ENCODE results near the gene RIPOR3. TPM values are rescaled to one million over a fixed set of nuclear protein-coding genes. Genes with fewer than 3 reads are reported as not detected.

The RIPOR3 gene
- total RNA-seq, 1 donor, result 32.6 TPM

- DNase-seq (ENCODE audit: low read depth in 2 of 3, low spot score in 2 of 3), result no peak
Observed at GRCh38 chr20:50594231-50594590, 97.1 kb downstream of the RIPOR3 start.

DNA sequence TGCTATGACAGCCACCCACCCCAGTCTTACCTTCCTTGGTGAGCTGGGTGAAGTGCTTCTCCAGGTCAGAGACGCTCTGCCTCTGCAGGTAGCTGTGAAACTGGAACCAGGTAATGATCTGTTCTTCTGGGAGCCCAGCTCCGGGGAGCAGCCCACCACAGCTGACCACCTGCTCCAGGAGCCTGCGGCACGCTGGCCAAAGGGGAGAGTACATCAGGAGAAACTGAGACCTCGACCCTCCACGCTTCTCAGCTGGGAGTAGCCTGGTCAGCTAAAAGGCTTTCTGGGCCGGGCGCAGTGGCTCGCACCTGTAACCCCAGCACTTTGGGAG is 98.4 kb downstream of the RIPOR3 start:
- DNase-seq (ENCODE audit: low read depth in 2 of 3, low spot score in 2 of 3), result no peak

DNA sequence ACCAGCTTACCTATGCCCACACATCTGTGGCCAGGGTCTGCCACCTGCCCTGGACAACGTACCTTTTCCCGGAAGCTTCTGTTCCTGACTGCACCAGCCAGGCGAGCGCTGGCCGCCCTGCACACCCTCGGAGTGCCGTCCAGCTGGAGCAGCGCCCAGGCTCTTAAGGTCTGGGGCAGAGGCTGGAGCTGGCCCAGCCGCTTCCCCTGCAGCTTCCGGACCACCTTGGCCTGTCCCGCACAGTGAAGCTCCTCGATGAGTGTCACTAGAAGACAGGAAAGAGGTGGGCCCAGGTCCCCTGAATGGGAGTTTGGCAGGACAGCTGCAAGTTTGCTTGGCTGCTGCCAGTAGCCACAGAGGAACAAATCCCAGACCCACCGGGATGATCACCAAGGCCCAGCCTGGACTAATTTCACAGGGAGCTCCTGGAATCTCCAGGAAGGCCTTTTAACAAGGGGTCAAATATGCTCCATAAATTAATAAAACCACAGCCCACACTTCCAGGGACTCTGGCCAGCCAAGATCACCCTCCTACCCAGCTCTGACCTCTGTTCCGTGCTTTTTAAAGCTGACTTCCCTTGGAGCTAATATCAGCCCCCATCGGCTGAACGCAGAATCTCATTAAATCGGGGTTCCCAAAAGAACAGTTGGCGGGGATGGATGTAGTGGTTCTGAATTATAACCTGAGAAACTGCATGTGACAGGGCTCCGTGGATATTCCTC is 98.9 kb downstream of the RIPOR3 start:
- no peak for DNase-seq (ENCODE audit: low read depth in 2 of 3, low spot score in 2 of 3)

DNA sequence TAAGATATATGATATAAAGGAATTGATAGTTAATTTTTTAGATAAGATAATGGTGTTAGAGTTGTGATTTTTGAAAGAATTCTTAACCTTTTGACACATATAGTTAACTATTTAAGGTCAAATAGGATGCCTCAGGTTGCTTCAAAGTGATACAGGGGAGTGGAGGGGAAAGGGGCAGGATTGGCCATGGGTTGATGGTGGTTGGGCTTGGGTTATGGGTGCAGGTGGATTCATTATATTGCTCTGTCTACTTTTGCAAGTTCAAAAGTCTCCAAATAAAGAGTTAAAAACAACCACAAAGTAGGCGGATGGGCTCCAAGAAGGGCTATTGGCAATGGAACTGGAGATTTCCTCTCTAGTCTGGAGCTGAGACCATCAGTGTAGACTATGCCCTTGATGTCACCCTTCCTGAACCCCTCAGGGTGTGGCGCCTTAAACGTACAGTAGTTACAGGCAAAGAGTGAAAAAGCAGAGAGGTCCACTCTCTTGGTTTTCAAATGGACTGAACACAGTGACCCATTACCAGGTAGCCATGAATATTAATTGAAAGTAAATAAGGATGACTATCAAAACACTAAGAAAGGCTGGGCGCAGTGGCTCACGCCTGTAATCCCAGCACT is 100.0 kb downstream of the RIPOR3 start:
- DNase-seq (ENCODE audit: low read depth in 2 of 3, low spot score in 2 of 3), result no peak

DNA sequence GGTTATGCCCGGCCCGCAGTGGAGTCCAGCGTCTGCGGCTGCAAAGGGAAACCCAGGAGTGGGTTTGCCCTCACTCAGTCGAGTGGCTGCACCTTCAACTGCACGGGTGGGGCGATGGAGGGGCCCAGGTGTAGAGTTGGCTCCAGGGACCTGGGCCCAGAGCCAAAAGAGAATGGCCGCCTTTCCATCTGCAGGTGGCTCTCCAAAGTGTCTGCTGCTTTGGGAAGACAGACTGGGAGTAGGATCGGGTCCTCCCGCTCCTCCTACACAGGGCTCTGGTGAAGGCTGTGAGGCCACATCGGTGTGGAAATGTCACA is 101.0 kb downstream of the RIPOR3 start:
- no peak for DNase-seq (ENCODE audit: low read depth in 2 of 3, low spot score in 2 of 3)

GRCh38 chr20:50589548-50590347 is 101.6 kb downstream of the RIPOR3 start:
- no peak for DNase-seq (ENCODE audit: low read depth in 2 of 3, low spot score in 2 of 3)

- DNase-seq (ENCODE audit: low read depth in 2 of 3, low spot score in 2 of 3), result peak; percentile 51 to 64 (median 59)
Observed at GRCh38 chr20:50588034-50588736, 103.2 kb downstream of the RIPOR3 start.

DNA sequence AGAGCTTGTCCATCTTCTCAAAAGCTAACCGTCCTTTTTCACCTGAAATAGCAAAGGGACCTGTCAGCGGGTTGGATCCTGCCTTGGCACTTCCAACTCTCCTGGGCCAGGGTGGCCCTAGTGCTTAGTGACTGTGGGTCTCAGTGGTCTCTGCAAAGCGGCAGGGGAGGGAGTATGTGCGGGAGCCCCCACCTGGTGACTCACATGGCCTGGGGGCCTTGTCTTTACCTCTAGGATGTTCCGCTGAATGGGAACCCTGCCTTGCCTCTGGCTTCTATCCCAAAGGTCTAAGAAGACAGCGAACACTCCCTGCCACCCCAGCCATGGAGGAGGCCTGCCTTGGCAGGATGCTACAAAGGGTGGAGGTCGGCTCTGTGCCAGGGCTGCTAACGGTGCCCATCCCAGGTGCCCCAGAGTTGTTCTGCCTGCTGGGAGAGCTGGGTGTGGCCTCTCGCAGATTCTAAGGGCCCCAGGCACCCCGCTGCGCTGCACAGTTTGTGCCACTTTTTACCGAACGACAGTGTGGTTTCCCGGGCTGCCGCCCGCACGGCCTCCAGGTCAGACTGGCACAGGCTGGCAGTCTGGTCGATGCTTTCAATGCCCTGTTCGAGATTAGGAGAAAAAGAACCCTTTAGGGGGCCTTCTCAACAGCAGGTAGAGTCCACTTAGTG is 103.9 kb downstream of the RIPOR3 start:
- DNase-seq (ENCODE audit: low read depth in 2 of 3, low spot score in 2 of 3), result no peak

- no peak for DNase-seq (ENCODE audit: low read depth in 2 of 3, low spot score in 2 of 3)
Observed at GRCh38 chr20:50586531-50587232, 104.7 kb downstream of the RIPOR3 start.

GRCh38 chr20:50585678-50586077 is 105.7 kb downstream of the RIPOR3 start:
- DNase-seq (ENCODE audit: low read depth in 2 of 3, low spot score in 2 of 3), result no peak

GRCh38 chr20:50585214-50585613 is 106.1 kb downstream of the RIPOR3 start:
- no peak for DNase-seq (ENCODE audit: low read depth in 2 of 3, low spot score in 2 of 3)

GRCh38 chr20:50584687-50585086 is 106.7 kb downstream of the RIPOR3 start:
- no peak for DNase-seq (ENCODE audit: low read depth in 2 of 3, low spot score in 2 of 3)

DNA sequence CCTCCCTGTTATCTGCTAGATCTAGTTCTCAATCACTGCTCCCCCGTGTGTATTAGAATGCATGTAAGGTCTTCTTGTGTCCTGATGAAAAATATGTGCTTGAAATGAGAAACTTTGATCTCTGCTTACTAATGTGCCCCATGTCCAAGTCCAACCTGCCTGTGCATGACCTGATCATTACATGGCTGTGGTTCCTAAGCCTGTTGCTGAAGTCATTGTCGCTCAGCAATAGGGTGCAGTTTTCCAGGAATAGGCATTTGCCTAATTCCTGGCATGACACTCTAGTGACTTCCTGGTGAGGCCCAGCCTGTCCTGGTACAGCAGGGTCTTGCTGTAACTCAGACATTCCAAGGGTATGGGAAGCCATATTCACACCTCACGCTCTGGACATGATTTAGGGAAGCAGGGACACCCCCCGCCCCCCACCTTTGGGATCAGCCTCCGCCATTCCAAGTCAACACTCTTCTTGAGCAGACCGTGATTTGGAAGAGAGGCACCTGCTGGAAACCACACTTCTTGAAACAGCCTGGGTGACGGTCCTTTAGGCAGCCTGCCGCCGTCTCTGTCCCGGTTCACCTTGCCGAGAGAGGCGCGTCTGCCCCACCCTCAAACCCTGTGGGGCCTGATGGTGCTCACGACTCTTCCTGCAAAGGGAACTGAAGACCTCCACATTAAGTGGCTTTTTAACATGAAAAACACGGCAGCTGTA is 107.7 kb downstream of the RIPOR3 start:
- DNase-seq (ENCODE audit: low read depth in 2 of 3, low spot score in 2 of 3), result no peak

DNA sequence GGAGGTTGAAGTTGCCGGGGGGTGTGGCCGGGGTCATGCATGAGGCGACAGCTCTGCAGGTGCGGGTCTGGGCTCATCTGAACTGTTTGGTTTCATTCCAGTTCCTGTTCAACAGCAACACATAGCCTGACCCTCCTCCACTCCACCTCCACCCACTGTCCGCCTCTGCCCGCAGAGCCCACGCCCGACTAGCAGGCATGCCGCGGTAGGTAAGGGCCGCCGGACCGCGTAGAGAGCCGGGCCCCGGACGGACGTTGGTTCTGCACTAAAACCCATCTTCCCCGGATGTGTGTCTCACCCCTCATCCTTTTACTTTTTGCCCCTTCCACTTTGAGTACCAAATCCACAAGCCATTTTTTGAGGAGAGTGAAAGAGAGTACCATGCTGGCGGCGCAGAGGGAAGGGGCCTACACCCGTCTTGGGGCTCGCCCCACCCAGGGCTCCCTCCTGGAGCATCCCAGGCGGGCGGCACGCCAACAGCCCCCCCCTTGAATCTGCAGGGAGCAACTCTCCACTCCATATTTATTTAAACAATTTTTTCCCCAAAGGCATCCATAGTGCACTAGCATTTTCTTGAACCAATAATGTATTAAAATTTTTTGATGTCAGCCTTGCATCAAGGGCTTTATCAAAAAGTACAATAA is 108.6 kb downstream of the RIPOR3 start:
- DNase-seq (ENCODE audit: low read depth in 2 of 3, low spot score in 2 of 3), result no peak

GRCh38 chr20:50582092-50582491 is 109.2 kb downstream of the RIPOR3 start:
- DNase-seq (ENCODE audit: low read depth in 2 of 3, low spot score in 2 of 3), result no peak

DNA sequence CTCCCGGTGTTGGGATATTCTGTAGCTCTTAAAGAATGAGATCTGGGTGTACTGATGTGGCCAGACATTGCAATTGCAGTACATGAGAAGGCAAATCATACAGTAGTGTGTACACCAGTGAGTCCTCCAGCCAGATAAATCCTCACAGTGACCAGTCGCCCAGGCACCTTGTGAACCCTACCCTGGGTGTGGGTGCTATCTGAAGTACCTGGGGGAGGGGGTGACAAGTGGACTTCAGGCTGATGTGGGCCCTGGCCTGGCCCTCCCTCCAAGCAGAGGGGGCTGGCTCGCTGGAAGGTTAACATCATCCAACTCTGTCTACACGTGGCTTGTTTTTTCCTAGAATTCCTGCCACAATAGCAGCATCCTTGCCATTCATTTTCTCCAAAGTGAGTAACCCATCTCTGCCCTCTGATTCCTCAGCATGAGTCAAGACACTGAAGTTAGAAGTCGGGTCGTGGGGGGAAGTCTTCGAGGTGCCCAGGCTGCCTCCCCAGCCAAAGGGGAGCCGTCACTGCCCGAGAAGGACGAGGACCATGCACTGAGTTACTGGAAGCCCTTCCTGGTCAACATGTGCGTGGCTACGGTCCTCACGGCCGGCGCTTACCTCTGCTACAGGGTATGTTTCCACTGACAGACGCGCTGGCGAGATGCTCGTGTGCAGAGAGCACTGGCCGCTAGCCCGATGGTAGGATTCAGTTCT is 110.3 kb downstream of the RIPOR3 start:
- DNase-seq (ENCODE audit: low read depth in 2 of 3, low spot score in 2 of 3), result no peak

DNA sequence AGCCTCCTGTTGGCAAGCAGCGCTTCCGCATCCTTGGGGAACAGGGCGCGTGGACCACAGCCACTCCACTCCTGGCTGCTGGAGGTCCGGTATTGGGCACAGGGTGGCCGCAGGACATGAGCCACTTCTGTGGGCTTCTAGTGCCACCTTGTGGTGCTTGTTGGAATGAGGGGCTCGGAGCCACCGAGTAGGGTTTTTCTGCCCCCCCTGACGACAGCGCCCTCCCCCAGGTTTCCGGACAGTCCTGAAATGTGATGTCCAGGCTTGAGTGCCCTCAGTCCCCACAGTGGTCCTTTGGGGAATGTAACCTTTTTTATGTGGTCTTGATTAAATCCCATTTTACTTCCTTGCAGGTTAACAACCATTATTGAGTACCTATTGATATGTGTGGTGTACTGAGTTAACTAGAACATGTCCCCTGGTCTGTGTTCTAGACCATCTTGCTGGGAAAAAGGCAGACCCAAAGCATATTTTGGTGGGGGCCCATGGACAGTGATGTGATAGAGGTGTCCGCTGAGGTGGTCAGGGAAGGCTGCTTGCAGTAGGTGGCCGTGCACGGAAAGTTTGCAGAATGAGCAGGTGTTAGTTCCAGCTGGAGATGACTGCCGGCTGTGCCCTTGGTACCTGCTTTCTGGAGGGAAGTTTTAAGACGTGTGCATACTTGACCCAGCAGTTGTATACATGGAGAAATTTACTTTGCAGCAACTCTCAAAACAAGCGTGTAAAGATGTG is 111.2 kb downstream of the RIPOR3 start:
- peak in 2 of 3 donors; percentile 41 to 47 for DNase-seq (ENCODE audit: low read depth in 2 of 3, low spot score in 2 of 3)

- no peak for DNase-seq (ENCODE audit: low read depth in 2 of 3, low spot score in 2 of 3)
Observed at GRCh38 chr20:50579511-50579910, 111.8 kb downstream of the RIPOR3 start.

Measured in hematopoietic multipotent progenitor cell (in vitro differentiated cells).